Endothelial cell (in vitro differentiated cells): Measurements from ENCODE around the gene RGL1. TPM values are rescaled to one million over a fixed set of nuclear protein-coding genes. Genes with fewer than 3 reads are reported as not detected.
A peak's percentile ranks its signal among the peaks of the same experiment; 100 is the strongest.

Source experiments
- DNase-seq: peaks from one replicate; pipeline ENCODE4 v3.0.0; 2021; ENCODE audit warnings: low spot score
- H3K27ac Mint-ChIP-seq: one replicate; pipeline ENCODE4 v1.8.0; 2021; ENCODE audit warnings: mixed read lengths, inconsistent platforms; ENCODE audit not compliant: unreplicated experiment
- H3K27me3 Mint-ChIP-seq: one replicate; pipeline ENCODE4 v1.8.0; 2021; ENCODE audit warnings: mild to moderate bottlenecking, moderate library complexity, mixed read lengths, inconsistent platforms; ENCODE audit not compliant: unreplicated experiment
- H3K36me3 Mint-ChIP-seq: one replicate; pipeline ENCODE4 v1.8.0; 2021; ENCODE audit warnings: mild to moderate bottlenecking, low read depth, mixed read lengths, inconsistent platforms; ENCODE audit not compliant: unreplicated experiment
- H3K4me1 Mint-ChIP-seq: one replicate; pipeline ENCODE4 v1.8.0; 2021; ENCODE audit warnings: mild to moderate bottlenecking, mixed read lengths, inconsistent platforms; ENCODE audit not compliant: unreplicated experiment
- H3K4me3 Mint-ChIP-seq: one replicate; pipeline ENCODE4 v1.8.0; 2021; ENCODE audit warnings: mild to moderate bottlenecking, mixed read lengths, inconsistent platforms; ENCODE audit not compliant: unreplicated experiment
- H3K9me3 Mint-ChIP-seq: one replicate; pipeline ENCODE4 v1.8.0; 2021; ENCODE audit warnings: mixed read lengths, inconsistent platforms; ENCODE audit not compliant: unreplicated experiment
- CTCF ChIP-seq: fragments of 200-600 bp; sonication (generic); IDR thresholded peaks from one replicate; pipeline ENCODE4 v1.5.0; 2021; ENCODE audit warnings: antibody characterized with exemption; ENCODE audit not compliant: unreplicated experiment
- total RNA-seq: library from RNA; stranded (reverse); fragmentation: NEBNext Ultra II Directional; extraction: Animal tissue kit (Norgen Biotek cat#: 25700); gene quantifications from one replicate; pipeline ENCODE4 v1.2.1, GENCODE V29; 2021; ENCODE audit not compliant: unreplicated experiment

The RGL1 gene
- total RNA-seq, 1 donor from 2014 or later: 60.7 TPM

DNA sequence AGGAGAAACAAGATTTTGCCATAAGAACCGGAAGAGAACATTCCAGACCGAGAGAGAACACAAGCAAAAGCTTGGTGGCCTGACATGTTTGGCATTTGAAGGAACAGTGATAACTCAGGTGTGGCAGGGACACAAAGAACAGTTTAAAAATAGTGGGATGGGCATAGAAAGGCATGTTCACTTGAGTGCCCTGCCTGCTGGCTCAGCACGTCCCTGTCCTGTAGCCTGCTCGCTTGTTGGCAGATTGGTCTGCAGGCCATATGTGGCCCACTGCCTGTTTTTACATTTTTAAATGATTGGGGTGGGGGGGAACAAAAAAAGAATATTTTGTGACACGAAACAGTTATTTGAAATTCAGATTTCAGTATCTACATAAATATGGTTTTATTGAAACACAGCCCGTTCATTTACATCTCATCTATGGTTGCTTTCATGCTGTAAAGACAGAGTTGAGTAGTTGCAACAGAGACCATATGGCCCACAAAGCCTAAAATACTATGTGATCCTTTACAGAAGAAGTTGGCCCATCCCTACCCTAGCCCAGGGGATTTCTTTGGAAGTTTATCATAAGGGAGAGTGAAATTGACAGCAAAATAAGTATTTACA lies 100.7 kb downstream of the RGL1 start:
- Mint-ChIP-seq H3K9me3 (no peaks in the 10 kb centered on the region), H3K27me3 (no peaks in the 10 kb centered on the region), H3K4me1 (peaks cover 21% of the 10 kb centered on the region), H3K27ac (no peak overlapping the region), H3K4me3 (peak overlapping the region; percentile 52), H3K36me3 (peaks cover 55% of the 10 kb centered on the region)
- DNase-seq: no peak
- TF ChIP-seq CTCF: no peak

DNA sequence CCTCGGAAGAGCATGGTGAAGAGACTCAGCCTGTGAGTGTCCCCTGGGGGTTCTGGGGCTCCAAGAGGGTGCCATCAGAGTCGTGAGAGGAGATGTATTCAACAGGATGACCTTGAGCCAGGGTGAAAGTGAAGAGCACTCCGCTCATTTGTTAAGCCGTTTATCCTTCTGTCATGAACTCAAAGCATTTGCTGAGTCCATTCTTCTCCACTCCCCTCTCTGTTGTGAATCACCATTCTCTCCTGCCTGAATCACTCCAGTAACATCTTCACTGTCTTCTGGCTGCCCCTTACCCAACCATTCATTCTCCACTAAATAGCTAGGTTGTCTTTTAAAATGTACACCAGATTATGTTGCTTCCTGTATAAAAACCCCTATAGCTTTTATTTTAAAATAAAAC lies 102.2 kb downstream of the RGL1 start:
- no peak for DNase-seq
- no peaks in the 10 kb centered on the region for H3K9me3 Mint-ChIP-seq
- H3K27me3 Mint-ChIP-seq: no peaks in the 10 kb centered on the region
- peak overlapping the region; percentile 16 for H3K27ac Mint-ChIP-seq
- H3K36me3 Mint-ChIP-seq: peaks cover 53% of the 10 kb centered on the region
- H3K4me1 Mint-ChIP-seq: peaks cover 15% of the 10 kb centered on the region
- H3K4me3 Mint-ChIP-seq: peak overlapping the region; percentile 13
- no peak for TF ChIP-seq CTCF

GRCh38 chr1:183908079-183908478 lies 103.2 kb downstream of the RGL1 start:
- Mint-ChIP-seq H3K4me1 (peaks cover 11% of the 10 kb centered on the region), H3K27ac (no peak overlapping the region), H3K9me3 (no peaks in the 10 kb centered on the region), H3K27me3 (no peaks in the 10 kb centered on the region), H3K4me3 (peak overlapping the region; percentile 19), H3K36me3 (peaks cover 60% of the 10 kb centered on the region)
- no peak for TF ChIP-seq CTCF
- DNase-seq: no peak

DNA sequence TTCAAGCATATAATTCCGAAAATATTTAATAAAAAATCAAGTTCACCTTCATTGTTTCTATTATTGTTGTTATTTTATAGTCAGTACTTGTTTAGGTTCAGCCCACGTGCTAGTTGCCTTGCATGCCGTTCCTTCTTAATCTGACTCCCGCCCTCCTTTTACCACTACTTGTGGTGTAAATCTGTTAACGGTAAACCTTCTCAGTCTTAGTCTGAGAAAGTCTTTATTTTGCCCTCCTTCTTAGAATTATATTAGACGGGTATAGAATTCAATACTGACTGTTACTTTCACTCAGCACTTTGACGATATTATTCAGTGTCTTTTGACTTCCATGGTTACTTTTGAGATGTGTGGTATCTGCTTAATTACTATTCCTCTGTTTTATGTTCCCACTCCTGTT lies 104.8 kb downstream of the RGL1 start:
- Mint-ChIP-seq H3K27me3 (no peaks in the 10 kb centered on the region), H3K36me3 (peaks cover 60% of the 10 kb centered on the region), H3K9me3 (no peaks in the 10 kb centered on the region), H3K4me1 (peaks cover 19% of the 10 kb centered on the region), H3K27ac (no peak overlapping the region), H3K4me3 (no peak overlapping the region)
- no peak for DNase-seq
- TF ChIP-seq CTCF: no peak

GRCh38 chr1:183910845-183911244 lies 105.9 kb downstream of the RGL1 start:
- Mint-ChIP-seq H3K36me3 (peaks cover 50% of the 10 kb centered on the region), H3K27me3 (no peaks in the 10 kb centered on the region), H3K4me3 (no peak overlapping the region), H3K4me1 (peaks cover 27% of the 10 kb centered on the region), H3K27ac (no peak overlapping the region), H3K9me3 (no peaks in the 10 kb centered on the region)
- no peak for DNase-seq
- no peak for TF ChIP-seq CTCF
